ENCODE data around the gene CACNG8.

CACNG8 gene

GRCh38 chr19:53965091-53965490, 2.4 kb downstream of the CACNG8 start:
- DNase-seq, result no peak

GRCh38 chr19:53966931-53967330, 4.2 kb downstream of the CACNG8 start:
- no peak for DNase-seq

GRCh38 chr19:53969366-53969765, 6.6 kb downstream of the CACNG8 start:
- no peak for DNase-seq

GRCh38 chr19:53971673-53972072, 8.9 kb downstream of the CACNG8 start:
- DNase-seq, result no peak

GRCh38 chr19:53977429-53977990, 14.8 kb downstream of the CACNG8 start:
- peak; percentile 70 for DNase-seq

- peak; percentile 68 for DNase-seq
Observed at GRCh38 chr19:53977991-53978731, 15.4 kb downstream of the CACNG8 start.

GRCh38 chr19:53978975-53979801, 16.5 kb downstream of the CACNG8 start:
- no peak for DNase-seq

- no peak for DNase-seq
Observed at GRCh38 chr19:53980539-53981375, 18.0 kb downstream of the CACNG8 start.

GRCh38 chr19:53981376-53981951, 18.7 kb downstream of the CACNG8 start:
- DNase-seq, result no peak

- no peak for DNase-seq
Observed at GRCh38 chr19:53982001-53982451, 19.3 kb downstream of the CACNG8 start.

GRCh38 chr19:53982611-53983010, 19.9 kb downstream of the CACNG8 start:
- DNase-seq, result peak; percentile 31

GRCh38 chr19:53983457-53984289, 20.9 kb downstream of the CACNG8 start:
- DNase-seq, result no peak

GRCh38 chr19:53985863-53986262, 23.1 kb downstream of the CACNG8 start:
- DNase-seq, result no peak

- DNase-seq, result no peak
Observed at GRCh38 chr19:53988981-53989380, 26.2 kb downstream of the CACNG8 start.

GRCh38 chr19:53989600-53990533, 27.1 kb downstream of the CACNG8 start:
- DNase-seq, result no peak

GRCh38 chr19:53991224-53992113, 28.7 kb downstream of the CACNG8 start, which contains the start of gene CACNG6:
TSS of gene CACNG6 (plus strand) at chr19:53991637. CDS start at chr19:53992878, 1,241 bp downstream.
- peak; percentile 13 for DNase-seq

- DNase-seq, result no peak
Observed at GRCh38 chr19:53992211-53992610, 29.5 kb downstream of the CACNG8 start.

GRCh38 chr19:53992815-53993214, 30.1 kb downstream of the CACNG8 start:
- DNase-seq, result no peak

- DNase-seq, result no peak
Observed at GRCh38 chr19:53993448-53993847, 30.7 kb downstream of the CACNG8 start.
